ENCODE data around the gene CROCC2.

Gene CROCC2

GRCh38 chr2:240993446-240994170 is 87.5 kb downstream of the CROCC2 start:
- Histone ChIP-seq H3K27me3 (ENCODE audit: insufficient read depth, poor library complexity, severe bottlenecking) (peaks cover 9% of the 10 kb centered on the region), H3K4me3 (replicated peaks; ENCODE audit: insufficient read depth, low read length) (no peak overlapping the region), H3K27ac (replicated peaks) (no peak overlapping the region)
- no peak for DNase-seq (ENCODE audit: low read depth in 1 of 2, low spot score in 1 of 2)
- no peak for TF ChIP-seq REST (IDR thresholded peaks at IDR 0.05; ENCODE audit: insufficient replicate concordance, low read depth)
- TF ChIP-seq GABPA (IDR thresholded peaks at IDR 0.05; ENCODE audit: low read depth): no peak
- TF ChIP-seq SPI1 (IDR thresholded peaks at IDR 0.05; ENCODE audit: borderline replicate concordance, low read depth): no peak
- TF ChIP-seq POLR2AphosphoS5 (IDR thresholded peaks at IDR 0.05; ENCODE audit: low read depth): no peak
- no peak for TF ChIP-seq CTCF (IDR thresholded peaks at IDR 0.05; ENCODE audit: insufficient read depth, low read length)

- Histone ChIP-seq H3K27ac (replicated peaks) (no peak overlapping the region), H3K4me3 (replicated peaks; ENCODE audit: insufficient read depth, low read length) (no peak overlapping the region), H3K27me3 (ENCODE audit: insufficient read depth, poor library complexity, severe bottlenecking) (peaks cover 11% of the 10 kb centered on the region)
- no peak for DNase-seq (ENCODE audit: low read depth in 1 of 2, low spot score in 1 of 2)
- TF ChIP-seq CTCF (IDR thresholded peaks at IDR 0.05; ENCODE audit: insufficient read depth, low read length) (no peak), POLR2AphosphoS5 (IDR thresholded peaks at IDR 0.05; ENCODE audit: low read depth) (no peak), GABPA (IDR thresholded peaks at IDR 0.05; ENCODE audit: low read depth) (no peak), REST (IDR thresholded peaks at IDR 0.05; ENCODE audit: insufficient replicate concordance, low read depth) (no peak), SPI1 (IDR thresholded peaks at IDR 0.05; ENCODE audit: borderline replicate concordance, low read depth) (no peak)
Measured at GRCh38 chr2:240994171-240994896, 88.2 kb downstream of the CROCC2 start.

GRCh38 chr2:240995041-240996021 is 89.2 kb downstream of the CROCC2 start:
- TF ChIP-seq SPI1 (IDR thresholded peaks at IDR 0.05; ENCODE audit: borderline replicate concordance, low read depth): no peak
- TF ChIP-seq POLR2AphosphoS5 (IDR thresholded peaks at IDR 0.05; ENCODE audit: low read depth): no peak
- TF ChIP-seq GABPA (IDR thresholded peaks at IDR 0.05; ENCODE audit: low read depth): no peak
- no peak for TF ChIP-seq REST (IDR thresholded peaks at IDR 0.05; ENCODE audit: insufficient replicate concordance, low read depth)
- TF ChIP-seq CTCF (IDR thresholded peaks at IDR 0.05; ENCODE audit: insufficient read depth, low read length): no peak
- H3K27me3 ChIP-seq (ENCODE audit: insufficient read depth, poor library complexity, severe bottlenecking): peaks cover 14% of the 10 kb centered on the region
- no peak overlapping the region for H3K27ac ChIP-seq (replicated peaks)
- H3K4me3 ChIP-seq (replicated peaks; ENCODE audit: insufficient read depth, low read length): no peak overlapping the region
- no peak for DNase-seq (ENCODE audit: low read depth in 1 of 2, low spot score in 1 of 2)

All from HL-60 (cell line).